Transverse colon (tissue), 4 donors: Measurements from ENCODE around the gene BAZ1B. TPM values are rescaled to one million over a fixed set of nuclear protein-coding genes. Genes with fewer than 3 reads are reported as not detected.
"Not testable (repeated sequence)": the region's sequence is repeated elsewhere in the genome, so short reads cannot be mapped to it uniquely, and the experiment has no call there.

ENCODE experiments used
- DNase-seq: peaks from one replicate; pipeline ENCODE4 v3.0.0-alpha.2; 2019
- H3K27ac ChIP-seq, 4 donors: fragments of 200-600 bp; sonication (generic); 2 replicates each; pipeline ENCODE4 v1.5.1; 2016 to 2018; ENCODE audit warnings: inconsistent platforms in 4 of 4
- H3K27me3 ChIP-seq: fragments of 200-600 bp; sonication (generic); 2 replicates; pipeline ENCODE4 v1.5.1; 2017; ENCODE audit warnings: inconsistent platforms
- H3K36me3 ChIP-seq, 4 donors: fragments of 200-600 bp; sonication (generic); 2 replicates each; pipeline ENCODE4 v1.5.1; 2017 to 2019; ENCODE audit warnings: inconsistent platforms in 4 of 4
- H3K4me1 ChIP-seq, 4 donors: fragments of 200-600 bp; sonication (generic); 2 replicates each; pipeline ENCODE4 v1.5.1; 2017 to 2020; ENCODE audit warnings: inconsistent platforms in 4 of 4
- H3K4me3 ChIP-seq, 4 donors: fragments of 200-600 bp; sonication (generic); 1 replicate in 1 of 4; 2 replicates in 3 of 4; pipeline versions ENCODE4 v1.5.1 to v1.6.1; 2017 to 2019; ENCODE audit warnings: inconsistent platforms in 4 of 4
- H3K9me3 ChIP-seq, 2 donors: fragments of 200-600 bp; sonication (generic); 2 replicates each; pipeline ENCODE4 v1.5.1; 2017 to 2019; ENCODE audit warnings: inconsistent platforms in 2 of 2
- EP300 ChIP-seq: sonication (generic); formaldehyde crosslinking; IDR thresholded peaks from one replicate; pipeline ENCODE4 v1.6.1; 2017; ENCODE audit warnings: antibody characterized with exemption, low read depth
- POLR2A ChIP-seq: fragments of 450-650 bp; IDR thresholded peaks from one replicate; pipeline ENCODE4 v1.6.1; 2016; ENCODE audit warnings: antibody characterized with exemption, mild to moderate bottlenecking, moderate library complexity
- POLR2AphosphoS5 ChIP-seq, 3 donors: sonication (generic); formaldehyde crosslinking; IDR thresholded peaks; one replicate each; pipeline ENCODE4 v1.6.1; 2016; ENCODE audit warnings: antibody characterized with exemption in 3 of 3
- WGBS, 2 donors: methylation state at CpG; one replicate each; pipeline ENCODE4 v1.1.5; 2018; ENCODE audit warnings: low coverage in 1 of 2; 5-methylcytosine and 5-hydroxymethylcytosine counted together
- in situ Hi-C, 4 donors: fragments of 200-750 bp; cut with MboI; loops; one replicate each; pipeline versions ENCODE4 v1.15.0 to v1.15.1; 2017; ENCODE audit warnings: low sequenced_read_pairs in 3 of 4, low pct_ligation_motif_present in 1 of 4, low pct_unique_long_range_greater_than_20kb in 1 of 4
- intact Hi-C: fragments of 100-400 bp; cut with DNase I; formaldehyde crosslinking; loops from one replicate; pipeline ENCODE4 v1.15.1; 2023; ENCODE audit warnings: low total_unique reads
- total RNA-seq, 4 donors: library from RNA; depleted of rRNA; stranded (reverse); fragments of >200 nt; gene quantifications; one replicate each; pipeline ENCODE4 v1.1.0, GENCODE V29; 2016
- TF ChIP-seq, protein P1 (sequence below), 5 experiments: fragments of 200-600 bp in 3 of 5; fragments of 450-650 bp in 2 of 5; sonication (generic) in 3 of 5; IDR thresholded peaks; 1 replicate in 2 of 5; 2 replicates in 3 of 5; pipeline ENCODE4 v1.5.1; 2016 to 2017; ENCODE audit warnings: antibody characterized with exemption in 5 of 5, inconsistent platforms in 3 of 5, mild to moderate bottlenecking in 2 of 5, moderate library complexity in 1 of 5

Gene BAZ1B
- total RNA-seq, 4 donors from 2014 or later: 28.7 to 48.0 (median 33.7) TPM

GRCh38 chr7:73433924-73434700 is 88.0 kb downstream of the BAZ1B start:
- in situ Hi-C loops: no loop called here

DNA sequence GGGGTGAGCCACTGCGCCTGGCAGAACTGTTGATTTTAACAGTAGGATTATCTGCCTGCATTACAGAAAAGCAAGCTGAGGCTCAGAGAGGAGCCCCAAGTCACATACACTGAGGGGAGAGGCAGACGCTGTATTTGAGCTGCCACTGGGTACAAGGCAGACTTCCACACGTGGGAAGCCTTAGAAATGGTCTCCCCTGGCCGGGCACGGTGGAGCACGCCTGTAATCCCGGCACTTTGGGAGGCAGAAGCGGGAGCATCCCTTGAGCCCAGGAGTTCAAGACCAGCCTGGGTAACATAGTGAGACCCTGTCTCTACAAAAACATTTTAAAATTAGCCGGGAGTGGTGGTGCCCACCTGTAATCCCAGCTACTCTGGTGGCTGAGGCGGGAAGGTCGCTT is 89.4 kb downstream of the BAZ1B start:
- H3K27ac ChIP-seq: no peak overlapping the region
- TF ChIP-seq, protein P1, sequence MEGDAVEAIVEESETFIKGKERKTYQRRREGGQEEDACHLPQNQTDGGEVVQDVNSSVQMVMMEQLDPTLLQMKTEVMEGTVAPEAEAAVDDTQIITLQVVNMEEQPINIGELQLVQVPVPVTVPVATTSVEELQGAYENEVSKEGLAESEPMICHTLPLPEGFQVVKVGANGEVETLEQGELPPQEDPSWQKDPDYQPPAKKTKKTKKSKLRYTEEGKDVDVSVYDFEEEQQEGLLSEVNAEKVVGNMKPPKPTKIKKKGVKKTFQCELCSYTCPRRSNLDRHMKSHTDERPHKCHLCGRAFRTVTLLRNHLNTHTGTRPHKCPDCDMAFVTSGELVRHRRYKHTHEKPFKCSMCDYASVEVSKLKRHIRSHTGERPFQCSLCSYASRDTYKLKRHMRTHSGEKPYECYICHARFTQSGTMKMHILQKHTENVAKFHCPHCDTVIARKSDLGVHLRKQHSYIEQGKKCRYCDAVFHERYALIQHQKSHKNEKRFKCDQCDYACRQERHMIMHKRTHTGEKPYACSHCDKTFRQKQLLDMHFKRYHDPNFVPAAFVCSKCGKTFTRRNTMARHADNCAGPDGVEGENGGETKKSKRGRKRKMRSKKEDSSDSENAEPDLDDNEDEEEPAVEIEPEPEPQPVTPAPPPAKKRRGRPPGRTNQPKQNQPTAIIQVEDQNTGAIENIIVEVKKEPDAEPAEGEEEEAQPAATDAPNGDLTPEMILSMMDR (IDR thresholded peaks at IDR 0.05): no peak
- TF ChIP-seq EP300 (no peak), POLR2AphosphoS5 (IDR thresholded peaks at IDR 0.05) (no peak), POLR2A (no peak)
- H3K27me3 ChIP-seq: peaks cover 31% of the 10 kb centered on the region
- WGBS, 2 donors: 77 to 88% methylated on average over 2 to 11 of the region's 11 CpGs
- intact Hi-C loops (no loop called here), in situ Hi-C loops (no loop called here)
- H3K36me3 ChIP-seq: no peaks in the 10 kb centered on the region
- H3K9me3 ChIP-seq: no peaks in the 10 kb centered on the region
- peaks cover 0 to 7% (median 2%) of the 10 kb centered on the region in 4 donors for H3K4me1 ChIP-seq
- H3K4me3 ChIP-seq: no peak overlapping the region
- no peak for DNase-seq

More at GRCh38 chr7:73433924-73434700, 88.0 kb downstream of the BAZ1B start:
- Histone ChIP-seq H3K4me1 (peaks cover 0 to 7% (median 2%) of the 10 kb centered on the region in 4 donors), H3K36me3 (no peaks in the 10 kb centered on the region), H3K9me3 (no peaks in the 10 kb centered on the region), H3K4me3 (peak overlapping the region in 3 of 4 donors; percentile 33 to 45 (median 37)), H3K27ac (no peak overlapping the region), H3K27me3 (peaks cover 26% of the 10 kb centered on the region)
- 79% methylated on average over 45 of the region's 110 CpGs; no CpG with 5 or more reads in 1 of the 2 donors for WGBS, 2 donors
- DNase-seq: no peak
- intact Hi-C loops: no loop called here
- TF ChIP-seq EP300: no peak
- no peak for TF ChIP-seq POLR2AphosphoS5 (IDR thresholded peaks at IDR 0.05)
- no peak for TF ChIP-seq POLR2A
- TF ChIP-seq, protein P1 (IDR thresholded peaks at IDR 0.05): no peak

DNA sequence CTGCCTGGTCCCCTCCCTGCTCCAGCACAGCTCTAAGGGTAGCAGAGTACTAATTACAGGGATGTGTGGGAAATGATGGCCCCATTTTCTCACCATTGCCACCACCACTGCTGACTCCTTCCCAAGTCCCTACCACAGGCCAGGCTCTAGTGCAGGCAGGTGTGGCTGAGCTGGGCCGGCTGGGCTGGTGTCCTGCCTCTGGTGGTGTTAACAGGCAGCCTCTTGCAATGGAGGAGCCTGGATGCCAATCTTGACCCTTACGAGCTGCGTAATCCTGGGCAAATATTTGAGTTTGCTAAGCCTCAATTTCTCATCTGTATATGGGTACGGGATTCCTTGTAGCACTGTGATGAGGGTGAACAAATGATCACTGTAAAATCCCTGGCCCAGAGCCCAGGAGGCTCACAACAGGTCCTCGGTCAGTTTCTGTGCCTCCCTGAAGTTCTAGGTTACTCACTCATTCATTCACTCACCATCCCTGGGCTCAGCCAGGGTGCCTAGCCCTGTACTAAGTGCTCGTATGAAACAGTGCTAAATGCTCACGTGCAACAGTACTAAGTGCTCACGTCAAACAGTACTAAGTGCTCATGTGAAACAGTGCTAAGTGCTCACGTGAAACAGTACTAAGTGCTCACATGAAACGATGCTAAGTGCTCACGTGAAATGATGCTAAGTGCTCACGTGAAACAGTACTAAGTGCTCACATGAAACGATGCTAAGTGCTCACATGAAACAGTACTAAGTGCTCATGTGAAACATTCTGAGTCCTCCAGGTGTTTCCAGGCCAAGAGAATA is 90.9 kb downstream of the BAZ1B start:
- intact Hi-C loops (no loop called here), in situ Hi-C loops (no loop called here)
- TF ChIP-seq POLR2AphosphoS5 (IDR thresholded peaks at IDR 0.05): no peak
- TF ChIP-seq POLR2A: no peak
- TF ChIP-seq, protein P1 (IDR thresholded peaks at IDR 0.05): no peak
- no peak for TF ChIP-seq EP300

DNA sequence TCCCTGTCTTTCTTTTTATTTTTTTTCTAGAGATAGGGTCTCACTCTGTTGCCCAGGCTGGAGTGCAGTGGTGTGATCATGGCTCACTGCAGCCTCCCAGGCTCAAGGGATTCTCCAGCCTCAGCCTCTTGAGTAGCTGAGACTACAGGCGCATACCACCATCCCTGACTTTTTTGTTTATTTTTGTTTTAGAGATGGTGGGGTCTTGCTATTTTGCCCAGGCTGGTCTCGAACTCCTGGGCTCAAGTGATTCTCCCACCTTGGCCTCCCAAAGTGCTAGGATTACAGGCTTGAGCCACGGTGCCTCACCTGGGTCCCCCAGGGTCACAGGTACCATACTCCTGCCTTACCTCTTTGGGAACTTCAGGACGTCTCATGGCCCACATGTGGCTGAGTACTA is 91.6 kb downstream of the BAZ1B start:
- 60 to 87% methylated on average over 1 to 4 of the region's 4 CpGs for WGBS, 2 donors
- H3K27me3 ChIP-seq: peaks cover 28% of the 10 kb centered on the region
- intact Hi-C loops, in situ Hi-C loops, H3K27ac ChIP-seq, H3K9me3 ChIP-seq, H3K36me3 ChIP-seq, H3K4me3 ChIP-seq, DNase-seq, H3K4me1 ChIP-seq: not testable (repeated sequence)

More for the DNA sequence above, 90.9 kb downstream of the BAZ1B start:
- peaks cover 0 to 5% (median 2%) of the 10 kb centered on the region in 4 donors for H3K4me1 ChIP-seq
- no peaks in the 10 kb centered on the region for H3K36me3 ChIP-seq
- no peak for DNase-seq
- 72% methylated on average over 13 of the region's 13 CpGs; no CpG with 5 or more reads in 1 of the 2 donors for WGBS, 2 donors
- H3K27ac ChIP-seq: no peak overlapping the region
- H3K27me3 ChIP-seq: peaks cover 31% of the 10 kb centered on the region
- H3K4me3 ChIP-seq: no peak overlapping the region
- H3K9me3 ChIP-seq: no peaks in the 10 kb centered on the region
